ENCODE results near the gene SEZ6L.

DNA sequence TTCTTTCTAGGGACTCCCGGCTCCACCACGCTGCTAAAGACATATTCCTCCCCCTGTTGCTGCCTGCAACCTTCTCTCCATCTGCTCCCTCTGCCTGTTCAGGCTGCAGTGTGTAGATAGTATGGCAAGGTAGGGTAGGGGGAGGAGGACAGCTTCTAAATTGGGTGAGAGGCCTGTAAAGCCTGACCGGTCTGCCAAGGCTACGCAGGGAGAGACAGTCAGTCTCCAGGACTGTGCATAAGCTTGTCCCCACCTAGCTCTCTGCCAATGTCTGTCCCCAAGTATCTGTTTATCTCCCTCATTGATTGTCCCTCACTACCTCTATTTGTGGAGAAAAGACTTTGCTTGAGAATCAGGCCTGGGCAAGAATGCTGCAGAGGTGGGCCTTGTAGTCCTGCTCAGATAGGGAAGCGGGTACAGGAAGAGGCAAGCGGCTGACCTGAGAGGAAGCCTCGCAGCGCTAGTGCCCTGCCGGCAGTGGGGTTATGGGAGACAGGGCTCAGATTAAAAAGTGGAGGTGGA lies 871 bp upstream of the SEZ6L start:
- TF ChIP-seq, protein P1, sequence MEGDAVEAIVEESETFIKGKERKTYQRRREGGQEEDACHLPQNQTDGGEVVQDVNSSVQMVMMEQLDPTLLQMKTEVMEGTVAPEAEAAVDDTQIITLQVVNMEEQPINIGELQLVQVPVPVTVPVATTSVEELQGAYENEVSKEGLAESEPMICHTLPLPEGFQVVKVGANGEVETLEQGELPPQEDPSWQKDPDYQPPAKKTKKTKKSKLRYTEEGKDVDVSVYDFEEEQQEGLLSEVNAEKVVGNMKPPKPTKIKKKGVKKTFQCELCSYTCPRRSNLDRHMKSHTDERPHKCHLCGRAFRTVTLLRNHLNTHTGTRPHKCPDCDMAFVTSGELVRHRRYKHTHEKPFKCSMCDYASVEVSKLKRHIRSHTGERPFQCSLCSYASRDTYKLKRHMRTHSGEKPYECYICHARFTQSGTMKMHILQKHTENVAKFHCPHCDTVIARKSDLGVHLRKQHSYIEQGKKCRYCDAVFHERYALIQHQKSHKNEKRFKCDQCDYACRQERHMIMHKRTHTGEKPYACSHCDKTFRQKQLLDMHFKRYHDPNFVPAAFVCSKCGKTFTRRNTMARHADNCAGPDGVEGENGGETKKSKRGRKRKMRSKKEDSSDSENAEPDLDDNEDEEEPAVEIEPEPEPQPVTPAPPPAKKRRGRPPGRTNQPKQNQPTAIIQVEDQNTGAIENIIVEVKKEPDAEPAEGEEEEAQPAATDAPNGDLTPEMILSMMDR (optimal IDR thresholded peaks at IDR 0.05 in 1 of 3, IDR thresholded peaks at IDR 0.05 in 1 of 3, conservative IDR thresholded peaks at IDR 0.05 in 1 of 3; ENCODE audit: extremely low read depth in 1 of 3, insufficient read depth in 2 of 3, low read length in 3 of 3) = no peak
- TF ChIP-seq EZH2 (IDR thresholded peaks at IDR 0.05; ENCODE audit: low read length) = no peak
